ENCODE measurements around the gene CCDC171. TPM values are rescaled to one million over a fixed set of nuclear protein-coding genes. Genes with fewer than 3 reads are reported as not detected.

The CCDC171 gene
- total RNA-seq, 1 donor from 2014 or later: 0.92 TPM

DNA sequence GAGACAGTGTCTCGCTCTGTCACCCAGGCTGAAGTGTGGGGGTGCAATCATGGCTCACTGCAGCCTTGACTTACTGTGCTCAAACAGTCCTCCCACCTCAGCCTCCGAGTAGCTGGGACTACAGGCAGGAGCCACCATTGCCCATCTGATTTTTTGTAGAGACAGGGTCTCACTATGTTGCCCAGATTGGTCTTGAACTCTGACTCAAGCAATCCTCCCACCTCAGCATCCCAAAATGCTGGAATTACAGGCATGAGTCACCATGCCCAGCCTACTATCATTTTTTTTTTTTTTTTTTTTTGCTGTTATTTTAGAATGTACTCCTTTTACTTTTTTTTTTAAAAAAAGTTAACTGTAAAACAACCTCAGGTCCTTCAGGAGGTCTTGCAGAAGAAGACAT lies 449.0 kb downstream of the CCDC171 start:
- DNase-seq (ENCODE audit: low read depth): no peak
- H3K4me3 ChIP-seq (ENCODE audit: low read depth, low read length): no peak overlapping the region
- no peak for TF ChIP-seq CTCF (conservative IDR thresholded peaks at IDR 0.05; ENCODE audit: low read depth, low read length)

- no peak for DNase-seq (ENCODE audit: low read depth)
- no peak for TF ChIP-seq CTCF (conservative IDR thresholded peaks at IDR 0.05; ENCODE audit: low read depth, low read length)
- no peak overlapping the region for H3K4me3 ChIP-seq (ENCODE audit: low read depth, low read length)
Measured at GRCh38 chr9:16002816-16003215, 450.0 kb downstream of the CCDC171 start.

GRCh38 chr9:16003785-16004184 lies 450.9 kb downstream of the CCDC171 start:
- no peak overlapping the region for H3K4me3 ChIP-seq (ENCODE audit: low read depth, low read length)
- DNase-seq (ENCODE audit: low read depth): no peak
- no peak for TF ChIP-seq CTCF (conservative IDR thresholded peaks at IDR 0.05; ENCODE audit: low read depth, low read length)

- no peak for TF ChIP-seq CTCF (conservative IDR thresholded peaks at IDR 0.05; ENCODE audit: low read depth, low read length)
- no peak for DNase-seq (ENCODE audit: low read depth)
- no peak overlapping the region for H3K4me3 ChIP-seq (ENCODE audit: low read depth, low read length)
Measured at GRCh38 chr9:16004613-16005012, 451.8 kb downstream of the CCDC171 start.

DNA sequence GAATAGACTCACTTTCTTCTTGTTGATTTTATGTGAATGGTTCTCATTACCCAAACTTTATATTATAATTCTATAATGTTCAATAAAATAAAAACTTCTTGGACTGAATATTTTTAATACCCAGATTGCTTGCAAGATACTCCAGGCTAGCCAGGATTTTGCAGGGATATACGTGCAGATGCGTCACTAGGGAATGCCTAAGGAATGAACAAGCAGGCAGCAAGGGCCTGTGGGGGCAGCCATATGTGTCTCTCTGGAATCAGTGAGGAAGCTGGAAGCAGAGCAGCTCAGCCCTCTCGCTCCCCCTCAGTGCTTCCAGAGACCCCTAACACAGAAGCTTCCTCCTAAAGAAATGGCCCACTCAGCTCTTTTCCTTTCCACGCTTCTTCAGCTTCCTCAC lies 457.4 kb downstream of the CCDC171 start:
- H3K4me3 ChIP-seq (ENCODE audit: low read depth, low read length): no peak overlapping the region
- no peak for TF ChIP-seq CTCF (conservative IDR thresholded peaks at IDR 0.05; ENCODE audit: low read depth, low read length)
- DNase-seq (ENCODE audit: low read depth): no peak

DNA sequence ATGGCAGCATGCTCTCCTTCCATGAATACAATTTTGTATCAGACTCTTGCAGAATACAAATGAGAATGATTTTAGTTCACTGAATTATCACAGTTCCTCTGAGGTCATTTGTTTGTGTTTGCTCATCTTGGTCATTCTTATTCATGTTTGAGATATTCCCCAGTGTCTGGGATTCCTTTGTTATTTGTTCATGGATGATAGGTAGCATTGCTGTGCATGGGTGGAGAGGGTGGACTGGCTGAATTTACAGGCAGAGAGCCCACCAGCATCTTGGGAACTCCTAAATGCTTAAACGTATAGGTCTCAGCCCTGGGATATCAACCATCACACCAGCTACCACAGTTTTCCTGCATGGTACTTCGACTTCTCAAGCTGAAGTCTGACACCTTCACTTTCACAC lies 459.8 kb downstream of the CCDC171 start:
- TF ChIP-seq CTCF (conservative IDR thresholded peaks at IDR 0.05; ENCODE audit: low read depth, low read length): no peak
- H3K4me3 ChIP-seq (ENCODE audit: low read depth, low read length): no peak overlapping the region
- no peak for DNase-seq (ENCODE audit: low read depth)

- DNase-seq (ENCODE audit: low read depth): no peak
- no peak for TF ChIP-seq CTCF (conservative IDR thresholded peaks at IDR 0.05; ENCODE audit: low read depth, low read length)
Measured at GRCh38 chr9:16013366-16013765, 460.5 kb downstream of the CCDC171 start.

More at GRCh38 chr9:16013366-16013765, 460.5 kb downstream of the CCDC171 start:
- no peak overlapping the region for H3K4me3 ChIP-seq (ENCODE audit: low read depth, low read length)

All from epithelial cell of proximal tubule (primary cell).